ENCODE measurements around the gene SMG6. TPM values are rescaled to one million over a fixed set of nuclear protein-coding genes. Genes with fewer than 3 reads are reported as not detected.

SMG6 gene
- total and polyA plus RNA-seq, 2 of the 4 experiments (the other 2 are of a cell fraction), result 16.3 to 30.3 TPM

DNA sequence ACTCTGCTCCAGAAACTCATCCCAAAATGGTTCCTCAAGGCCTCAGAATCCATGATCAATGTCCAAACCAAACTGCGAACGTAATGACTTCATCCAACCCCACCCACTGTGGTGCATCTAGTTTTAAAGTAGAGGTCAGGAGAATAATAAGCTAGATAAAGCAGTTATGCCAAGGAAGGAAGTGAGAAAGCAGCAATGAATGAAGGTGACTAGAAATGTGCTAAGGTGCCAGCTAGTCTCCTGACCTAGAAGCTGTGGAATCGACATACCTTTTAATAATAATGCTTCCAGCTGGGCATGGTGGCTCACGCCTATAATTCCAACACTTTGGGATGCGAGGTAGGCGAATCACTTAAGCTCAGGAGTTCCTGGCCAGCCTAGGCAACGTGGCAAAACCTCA is 99.2 kb downstream of the SMG6 start:
- no peak overlapping the region for H4K5ac ChIP-seq (ENCODE audit: low read depth, low read length)
- no peak overlapping the region for H2AK9ac ChIP-seq (replicated peaks; ENCODE audit: low read depth, low read length, poor library complexity)
- H3K9ac ChIP-seq (ENCODE audit: low read depth, low read length), result no peak overlapping the region
- H3K9me3 ChIP-seq (ENCODE audit: control insufficient read depth, insufficient read depth, low read length), result no peaks in the 10 kb centered on the region
- H3K56ac ChIP-seq (ENCODE audit: extremely low read depth, insufficient read depth, low read length), result no peak overlapping the region
- H3K36me3 ChIP-seq (ENCODE audit: control insufficient read depth, insufficient read depth, low read length), result peaks cover 11% of the 10 kb centered on the region
- no peak overlapping the region for H2BK15ac ChIP-seq (ENCODE audit: low read depth, low read length)
- no peak for TF ChIP-seq CEBPB (IDR thresholded peaks at IDR 0.05; ENCODE audit: low read depth, low read length)
- no peak for TF ChIP-seq MXI1 (IDR thresholded peaks at IDR 0.05; ENCODE audit: borderline replicate concordance, low read depth, low read length)
- no peak for TF ChIP-seq MAFK (IDR thresholded peaks at IDR 0.05; ENCODE audit: low read depth, low read length)
- no peak for TF ChIP-seq RFX5 (IDR thresholded peaks at IDR 0.05; ENCODE audit: low read depth, low read length)
- no peak for TF ChIP-seq BHLHE40 (IDR thresholded peaks at IDR 0.05; ENCODE audit: low read depth, low read length)
- TF ChIP-seq, protein P1, sequence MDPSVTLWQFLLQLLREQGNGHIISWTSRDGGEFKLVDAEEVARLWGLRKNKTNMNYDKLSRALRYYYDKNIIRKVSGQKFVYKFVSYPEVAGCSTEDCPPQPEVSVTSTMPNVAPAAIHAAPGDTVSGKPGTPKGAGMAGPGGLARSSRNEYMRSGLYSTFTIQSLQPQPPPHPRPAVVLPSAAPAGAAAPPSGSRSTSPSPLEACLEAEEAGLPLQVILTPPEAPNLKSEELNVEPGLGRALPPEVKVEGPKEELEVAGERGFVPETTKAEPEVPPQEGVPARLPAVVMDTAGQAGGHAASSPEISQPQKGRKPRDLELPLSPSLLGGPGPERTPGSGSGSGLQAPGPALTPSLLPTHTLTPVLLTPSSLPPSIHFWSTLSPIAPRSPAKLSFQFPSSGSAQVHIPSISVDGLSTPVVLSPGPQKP (IDR thresholded peaks at IDR 0.05; ENCODE audit: borderline replicate concordance, low read depth, low read length), result no peak
- no peak for TF ChIP-seq MAZ (IDR thresholded peaks at IDR 0.05; ENCODE audit: borderline replicate concordance, low read depth, low read length)
- TF ChIP-seq RCOR1 (IDR thresholded peaks at IDR 0.05; ENCODE audit: insufficient replicate concordance, low read length), result no peak
- no peak for TF ChIP-seq FOS (IDR thresholded peaks at IDR 0.05; ENCODE audit: low read depth, low read length)
- no peak for TF ChIP-seq CHD1 (IDR thresholded peaks at IDR 0.05; ENCODE audit: low read depth, low read length)
- no peak for TF ChIP-seq POLR2A (IDR thresholded peaks at IDR 0.05; ENCODE audit: low read depth, low read length)
- TF ChIP-seq NFE2L2 (IDR thresholded peaks at IDR 0.05; ENCODE audit: low read depth, low read length), result no peak
- TF ChIP-seq RAD21 (IDR thresholded peaks at IDR 0.05; ENCODE audit: low read length), result no peak
- TF ChIP-seq, protein P2, sequence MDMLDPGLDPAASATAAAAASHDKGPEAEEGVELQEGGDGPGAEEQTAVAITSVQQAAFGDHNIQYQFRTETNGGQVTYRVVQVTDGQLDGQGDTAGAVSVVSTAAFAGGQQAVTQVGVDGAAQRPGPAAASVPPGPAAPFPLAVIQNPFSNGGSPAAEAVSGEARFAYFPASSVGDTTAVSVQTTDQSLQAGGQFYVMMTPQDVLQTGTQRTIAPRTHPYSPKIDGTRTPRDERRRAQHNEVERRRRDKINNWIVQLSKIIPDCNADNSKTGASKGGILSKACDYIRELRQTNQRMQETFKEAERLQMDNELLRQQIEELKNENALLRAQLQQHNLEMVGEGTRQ (IDR thresholded peaks at IDR 0.05; ENCODE audit: low read depth, low read length), result no peak
- no peak for TF ChIP-seq SMC3 (IDR thresholded peaks at IDR 0.05; ENCODE audit: low read depth, low read length)
- TF ChIP-seq, protein P3, sequence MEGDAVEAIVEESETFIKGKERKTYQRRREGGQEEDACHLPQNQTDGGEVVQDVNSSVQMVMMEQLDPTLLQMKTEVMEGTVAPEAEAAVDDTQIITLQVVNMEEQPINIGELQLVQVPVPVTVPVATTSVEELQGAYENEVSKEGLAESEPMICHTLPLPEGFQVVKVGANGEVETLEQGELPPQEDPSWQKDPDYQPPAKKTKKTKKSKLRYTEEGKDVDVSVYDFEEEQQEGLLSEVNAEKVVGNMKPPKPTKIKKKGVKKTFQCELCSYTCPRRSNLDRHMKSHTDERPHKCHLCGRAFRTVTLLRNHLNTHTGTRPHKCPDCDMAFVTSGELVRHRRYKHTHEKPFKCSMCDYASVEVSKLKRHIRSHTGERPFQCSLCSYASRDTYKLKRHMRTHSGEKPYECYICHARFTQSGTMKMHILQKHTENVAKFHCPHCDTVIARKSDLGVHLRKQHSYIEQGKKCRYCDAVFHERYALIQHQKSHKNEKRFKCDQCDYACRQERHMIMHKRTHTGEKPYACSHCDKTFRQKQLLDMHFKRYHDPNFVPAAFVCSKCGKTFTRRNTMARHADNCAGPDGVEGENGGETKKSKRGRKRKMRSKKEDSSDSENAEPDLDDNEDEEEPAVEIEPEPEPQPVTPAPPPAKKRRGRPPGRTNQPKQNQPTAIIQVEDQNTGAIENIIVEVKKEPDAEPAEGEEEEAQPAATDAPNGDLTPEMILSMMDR (conservative IDR thresholded peaks at IDR 0.05; ENCODE audit: low read depth, low read length), result no peak
- H3K14ac ChIP-seq (replicated peaks; ENCODE audit: low read depth, low read length), result no peak overlapping the region
- no peak overlapping the region for H3K4me3 ChIP-seq (ENCODE audit: insufficient read depth, low read depth, low read length)
- no TSS peak for BruUV-seq (replicated peaks)
- intact Hi-C loops (cut with micrococcal nuclease), result no loop called here
- H2AK5ac ChIP-seq (ENCODE audit: low read depth, low read length), result no peak overlapping the region; the same call in 1 of the 2 replicates
- H3K27ac ChIP-seq (ENCODE audit: insufficient read depth, low read length), result no peak overlapping the region
- no peak overlapping the region for H4K8ac ChIP-seq (ENCODE audit: low read depth in 2 of 2, low read length in 2 of 2)
- no peak for DNase-seq
- no peak overlapping the region for H2AFZ ChIP-seq (replicated peaks; ENCODE audit: low read length, poor library complexity)
- CTCF ChIA-PET, result no interaction called here
- no peak overlapping the region for H4K91ac ChIP-seq (ENCODE audit: insufficient read depth, low read depth, low read length)
- WGBS, 2 experiments (ENCODE audit: extremely low coverage in 2 of 2, insufficient read length in 1 of 2), result no CpG with 5 or more reads among the region's 7 CpGs
- H2BK120ac ChIP-seq (ENCODE audit: low read depth, low read length), result no peak overlapping the region
- dilution Hi-C loops (cut with HindIII; ENCODE audit: low sequenced_read_pairs, unreplicated experiment), result no loop called here
- H3K4me2 ChIP-seq (ENCODE audit: low read depth, low read length), result no peak overlapping the region
- no peak for ATAC-seq (ENCODE audit: low read depth)
- no peaks in the 10 kb centered on the region for H3K27me3 ChIP-seq (ENCODE audit: control insufficient read depth, insufficient read depth, low read length)
- no peak overlapping the region for H3K23ac ChIP-seq (ENCODE audit: low read depth, low read length)
- in situ Hi-C loops (cut with MboI; ENCODE audit: low sequenced_read_pairs), result no loop called here
- H4K20me1 ChIP-seq (ENCODE audit: insufficient read depth, low read length), result no peaks in the 10 kb centered on the region
- H3K9me1 ChIP-seq (ENCODE audit: insufficient read depth, low read length), result peaks cover 8% of the 10 kb centered on the region; the same call in 1 of the 2 replicates
- peaks cover 37 to 63% of the 10 kb centered on the region in 2 experiments for H3K79me1 ChIP-seq (ENCODE audit: low read depth in 1 of 2, low read length in 2 of 2)
- H3K4ac ChIP-seq (ENCODE audit: low read depth, low read length), result no peak overlapping the region
- POLR2A ChIA-PET (ENCODE audit: unreplicated experiment), result no interaction called here
- no peak overlapping the region for H3K18ac ChIP-seq (ENCODE audit: low read depth, low read length)
- H2BK5ac ChIP-seq (ENCODE audit: low read depth, low read length, poor library complexity, severe bottlenecking), result no peak overlapping the region
- peaks cover 5% of the 10 kb centered on the region for H3K4me1 ChIP-seq (ENCODE audit: control insufficient read depth, insufficient read depth, low read length)
- H2BK20ac ChIP-seq (ENCODE audit: low read depth, low read length), result no peak overlapping the region
